Left cardiac atrium (tissue), 4 donors: ENCODE results near the gene TTC7B. TPM values are rescaled to one million over a fixed set of nuclear protein-coding genes. Genes with fewer than 3 reads are reported as not detected.

ENCODE experiments used
- ATAC-seq, 2 donors: fragments of 200-7000 bp; cut with Tn5 transposase; one replicate each; pipeline ENCODE4 v1.9.1; 2020; ENCODE audit warnings: mild to moderate bottlenecking in 2 of 2, moderate library complexity in 2 of 2
- DNase-seq: peaks from one replicate; pipeline ENCODE4 v3.0.0-alpha.2; 2020
- intact Hi-C, 2 donors: fragments of 100-400 bp; cut with DNase I; formaldehyde crosslinking; loops; one replicate each; pipeline versions ENCODE4 v1.14.1 to v1.15.1; 2022 to 2023
- total RNA-seq, 2 donors: library from RNA; stranded (reverse); fragmentation: NEBNext Ultra II Directional; extraction: Animal tissue kit (Norgen Biotek cat#: 25700); gene quantifications; one replicate each; pipeline ENCODE4 v1.2.1, GENCODE V29; 2021
- donor health status: DM: no; HTN: yes; CAD: no.
- donor health status: DM: no; HTN: yes; CAD: no; lungs with severe emphysema.
- donor health status: DM: yes; HTN: yes; CAD: no.
- donor health status: Dilated cardiomyopathy.

The TTC7B gene
- total RNA-seq, 2 donors from 2014 or later, result 61.9 to 76.5 TPM

DNA sequence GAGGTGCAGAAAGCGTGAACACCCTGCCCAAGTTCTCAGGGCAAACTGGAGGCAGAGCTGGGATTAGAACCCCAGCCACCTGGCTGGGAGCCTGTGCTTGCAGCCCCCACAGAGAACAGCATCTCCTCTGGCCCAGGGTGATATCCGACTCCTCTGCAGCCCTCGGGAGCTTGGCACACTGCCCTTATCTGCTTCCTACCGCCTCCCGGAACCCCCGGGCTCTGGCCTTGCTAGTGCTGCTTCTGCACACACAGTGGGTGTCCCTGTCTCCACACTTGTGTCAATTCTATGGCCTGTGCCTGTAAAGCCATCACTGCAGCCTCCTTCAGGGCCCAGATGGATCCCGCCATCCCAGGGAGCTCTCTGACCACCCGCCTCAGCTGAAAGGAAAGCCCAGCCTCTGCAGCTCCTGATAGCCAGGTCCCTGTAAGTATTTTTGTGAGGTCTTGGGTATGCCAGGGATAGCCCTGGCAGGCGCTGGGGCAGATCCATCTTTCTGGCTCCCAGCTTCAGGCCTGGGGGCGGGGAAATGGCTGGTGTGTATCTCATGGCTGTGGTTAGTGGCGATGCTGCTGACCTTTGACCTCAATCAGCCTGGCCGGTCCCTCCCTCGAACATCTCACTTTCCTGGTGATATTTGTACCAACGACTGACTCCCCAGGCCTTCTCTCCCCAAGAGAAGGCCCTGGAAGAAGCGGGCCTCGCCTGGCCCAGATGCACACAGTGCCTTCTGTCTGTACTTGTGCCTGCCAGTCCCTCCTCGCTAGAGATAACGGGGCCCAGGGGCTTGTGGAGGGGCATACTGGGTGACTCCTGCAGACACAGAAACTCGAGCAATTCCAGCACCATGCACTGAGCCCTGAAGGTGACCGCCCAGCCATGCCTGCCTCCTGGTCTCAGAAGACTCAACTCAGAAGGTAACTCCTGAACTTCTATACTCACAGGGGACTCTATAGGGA, 235.6 kb downstream of the TTC7B start:
- ATAC-seq (no peak), DNase-seq (no peak)
- intact Hi-C loops, result no loop called here

DNA sequence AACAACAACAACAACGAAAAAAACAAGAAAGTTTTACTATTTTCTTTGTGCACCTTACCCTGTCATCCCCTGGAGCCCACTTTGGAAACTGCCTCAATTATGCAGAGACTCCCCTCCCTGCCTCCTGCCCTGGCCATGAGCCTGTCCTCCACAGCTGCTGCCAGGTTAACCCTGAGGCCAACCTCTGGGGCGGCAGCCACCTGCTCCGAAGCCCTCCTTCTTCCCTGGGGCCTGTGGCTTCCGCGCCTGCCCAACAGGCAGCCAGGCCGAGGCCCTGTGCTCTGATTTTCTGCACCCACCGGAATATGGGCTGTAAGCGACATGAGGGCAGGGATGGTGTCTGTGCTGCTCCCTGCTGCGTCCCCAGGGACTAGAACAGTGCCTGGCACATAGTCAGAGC, 236.4 kb downstream of the TTC7B start:
- intact Hi-C loops, result no loop called here
- no peak for DNase-seq
- ATAC-seq, result no peak

- DNase-seq, result no peak
- ATAC-seq, result no peak
- intact Hi-C loops, result no loop called here
Measured at GRCh38 chr14:90579088-90579487, 237.1 kb downstream of the TTC7B start.

- intact Hi-C loops, result no loop called here
- peak; percentile 71 for DNase-seq
- peak; percentile 30 to 65 for ATAC-seq
Measured at GRCh38 chr14:90578283-90578985, 237.8 kb downstream of the TTC7B start.

DNA sequence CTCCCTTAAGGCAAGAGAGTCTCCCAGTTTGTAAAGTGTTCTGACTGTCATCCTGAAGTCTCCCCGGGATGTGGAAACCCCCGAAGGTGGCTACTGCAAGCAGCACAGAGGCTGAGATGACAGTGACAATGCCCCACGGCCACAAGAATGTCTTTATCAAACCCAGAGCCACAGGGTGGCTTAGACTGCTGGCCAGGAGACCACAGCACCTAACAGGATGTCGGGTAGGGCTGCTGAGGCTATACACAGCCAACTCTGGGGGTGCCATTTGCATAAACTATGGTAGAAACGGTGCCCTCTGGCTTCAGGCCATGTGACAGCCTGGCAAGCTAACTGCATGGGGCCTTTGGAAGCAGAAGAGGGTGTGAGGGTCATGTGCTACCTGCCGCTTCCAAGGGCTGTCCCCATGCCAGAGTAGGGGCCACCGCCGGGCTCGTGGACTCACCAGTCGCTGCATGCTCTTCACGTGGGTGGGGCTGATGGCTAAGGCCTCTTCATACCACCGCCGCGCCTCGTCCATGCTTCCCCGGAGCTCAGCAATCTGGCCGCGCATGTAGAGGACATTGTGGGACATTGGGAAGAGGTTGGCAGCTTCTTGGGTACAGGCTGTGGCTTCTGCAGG, 238.5 kb downstream of the TTC7B start:
- peak; percentile 52 for DNase-seq
- intact Hi-C loops, result no loop called here
- ATAC-seq, result peak; percentile 10 to 25

DNA sequence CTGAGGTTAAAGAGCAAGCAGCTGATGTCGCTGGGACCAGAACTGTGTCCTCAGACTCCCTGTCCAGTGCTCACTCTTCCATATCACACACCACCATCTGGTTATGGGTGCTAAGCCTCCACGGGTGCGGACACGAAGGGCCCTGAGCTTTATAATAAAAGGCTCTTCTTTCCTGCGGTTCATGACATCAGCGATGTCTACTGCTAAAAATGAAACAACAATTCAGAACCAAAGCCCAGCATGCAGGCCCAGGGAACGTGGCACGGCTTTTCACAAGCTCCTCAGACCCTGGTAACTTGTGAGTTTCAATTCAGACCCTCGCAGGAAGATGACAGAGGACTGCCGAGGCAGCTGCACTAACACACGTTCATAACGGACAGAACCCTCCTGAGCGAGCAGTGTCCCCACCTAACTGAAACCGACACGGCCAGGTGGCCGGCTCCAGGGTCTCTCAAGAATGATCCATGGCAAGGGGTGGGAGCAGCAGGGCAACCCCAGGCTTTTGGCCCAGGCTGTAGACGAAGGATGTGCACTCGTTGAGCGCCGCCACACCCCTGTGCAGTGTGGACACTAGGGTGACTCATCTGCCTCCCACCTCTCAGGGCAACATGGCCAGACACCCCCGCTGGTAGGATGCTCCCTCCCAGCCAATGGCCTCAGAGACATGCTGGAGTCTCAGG, 239.1 kb downstream of the TTC7B start:
- ATAC-seq, result no peak
- no peak for DNase-seq

DNA sequence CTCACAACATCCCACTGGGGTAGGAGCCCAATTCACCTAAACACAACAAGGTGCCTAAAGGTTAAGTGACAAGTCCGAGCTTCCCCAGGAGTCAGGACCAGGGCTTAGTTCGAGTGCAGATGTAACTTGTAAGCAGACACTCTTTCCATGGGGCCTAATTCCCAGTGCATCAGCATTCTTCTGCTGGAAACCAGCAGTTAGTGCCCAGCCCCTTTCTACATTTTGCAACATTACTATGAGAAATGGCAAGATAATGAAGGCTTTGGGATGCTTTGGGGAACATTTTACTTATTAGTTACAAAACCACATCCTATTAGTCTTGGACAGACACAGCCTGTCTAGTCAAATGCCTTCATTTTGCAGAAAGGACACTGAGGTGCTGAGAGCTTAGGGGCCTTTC, 239.6 kb downstream of the TTC7B start:
- DNase-seq (no peak), ATAC-seq (no peak)
- intact Hi-C loops, result no loop called here

More for the DNA sequence above, 239.1 kb downstream of the TTC7B start:
- intact Hi-C loops, result no loop called here

GRCh38 chr14:90575781-90576180, 240.4 kb downstream of the TTC7B start:
- intact Hi-C loops, result no loop called here
- no peak for ATAC-seq
- no peak for DNase-seq

DNA sequence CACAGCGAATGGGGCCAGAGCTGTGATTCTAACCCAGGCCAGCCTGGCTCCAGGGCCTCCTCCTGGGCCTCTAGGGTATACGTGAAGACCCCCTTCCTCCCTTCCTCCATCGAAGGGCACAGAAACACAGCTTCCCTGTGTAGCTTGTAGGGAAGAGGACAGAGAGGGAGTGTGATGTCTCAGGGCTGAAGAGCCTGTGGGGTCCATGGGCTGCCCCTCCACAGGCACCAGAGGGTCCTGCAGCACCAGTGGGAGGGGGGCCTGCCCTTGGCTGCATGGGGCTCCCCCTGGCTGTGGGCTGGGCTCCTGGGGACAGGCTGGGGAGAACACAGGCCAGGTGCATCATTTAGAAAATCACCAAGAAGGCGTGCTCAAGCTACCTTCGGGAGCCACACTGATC, 240.9 kb downstream of the TTC7B start:
- no peak for ATAC-seq
- intact Hi-C loops, result no loop called here
- DNase-seq, result no peak

DNA sequence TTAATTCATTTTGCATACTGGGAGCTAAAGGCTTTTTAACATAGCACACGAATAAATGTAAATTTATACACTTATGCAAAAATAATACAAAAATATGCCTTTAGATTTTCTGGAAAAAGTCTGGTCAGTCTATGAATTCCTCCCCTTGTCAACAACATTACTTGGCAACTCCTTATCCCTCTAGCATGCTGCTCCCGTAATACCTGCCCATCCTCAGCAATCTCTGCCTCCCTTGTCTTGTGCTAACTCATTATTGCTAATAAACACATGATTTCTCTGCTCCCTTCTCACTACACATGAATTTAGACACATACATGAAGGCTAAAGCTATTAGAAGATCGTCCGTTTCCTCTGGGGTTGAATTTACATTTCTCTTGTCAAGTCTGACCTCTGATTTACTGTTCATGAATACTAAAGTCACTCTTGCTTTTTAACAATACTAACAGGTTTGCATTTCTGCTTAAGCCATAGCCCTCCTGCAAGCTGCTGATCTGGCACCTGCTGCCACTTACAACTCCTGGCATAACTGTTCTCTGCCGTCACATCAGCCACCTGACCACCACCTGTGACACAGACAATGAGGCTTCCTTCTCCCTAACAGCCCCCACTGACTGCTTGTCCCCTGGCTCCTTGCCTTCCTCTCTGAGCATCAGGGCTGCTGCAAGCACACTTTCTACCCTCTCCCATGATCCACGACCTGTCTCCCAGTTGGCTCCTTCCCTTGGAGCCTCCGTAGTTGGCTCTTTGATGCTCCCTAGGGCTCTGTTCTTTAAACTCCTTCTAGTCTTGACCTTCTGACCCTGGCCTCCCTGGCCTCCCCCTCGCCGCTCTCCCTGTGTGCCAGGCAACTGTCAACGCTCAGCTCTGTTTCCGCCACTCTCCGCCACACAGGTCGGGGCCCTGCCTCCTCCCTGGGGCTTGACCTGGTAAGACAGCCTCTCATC, 241.8 kb downstream of the TTC7B start:
- DNase-seq (peak; percentile 54), ATAC-seq (peak; percentile 55 to 84)
- intact Hi-C loops, result no loop called here

DNA sequence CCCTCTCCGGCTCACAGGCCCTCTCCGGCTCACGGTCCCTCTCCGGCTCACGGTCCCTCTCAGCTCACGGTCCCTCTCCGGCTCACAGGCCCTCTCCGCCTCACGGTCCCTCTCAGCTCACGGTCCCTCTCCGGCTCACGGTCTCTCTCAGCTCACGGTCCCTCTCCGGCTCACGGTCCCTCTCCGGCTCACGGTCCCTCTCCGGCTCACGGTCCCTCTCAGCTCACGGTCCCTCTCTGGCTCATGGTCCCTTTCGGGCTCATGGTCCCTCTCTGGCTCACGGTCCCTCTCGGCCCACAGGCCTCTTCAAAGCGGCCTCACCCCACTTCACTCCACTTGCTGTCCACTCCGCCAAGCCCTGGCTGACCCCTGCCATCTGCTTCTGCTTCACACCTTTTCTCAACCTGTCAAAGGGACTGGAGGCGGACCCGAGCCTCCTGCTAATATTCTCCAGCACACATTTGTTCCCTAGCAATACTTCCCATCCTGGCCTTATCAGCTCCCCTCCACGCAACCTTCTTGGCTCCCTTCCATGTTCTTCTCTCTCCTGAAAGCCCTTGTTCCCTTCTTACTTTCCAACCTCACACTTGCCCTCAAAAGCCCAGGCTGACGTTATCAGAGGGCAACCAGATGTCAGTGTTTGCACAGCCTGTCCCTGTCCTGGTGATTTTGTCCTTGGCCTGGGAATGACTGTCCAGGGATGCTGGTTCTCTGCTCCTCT, 242.7 kb downstream of the TTC7B start:
- ATAC-seq (peak in 1 of 2 donors; percentile 52), DNase-seq (no peak)
- intact Hi-C loops, result no loop called here

DNA sequence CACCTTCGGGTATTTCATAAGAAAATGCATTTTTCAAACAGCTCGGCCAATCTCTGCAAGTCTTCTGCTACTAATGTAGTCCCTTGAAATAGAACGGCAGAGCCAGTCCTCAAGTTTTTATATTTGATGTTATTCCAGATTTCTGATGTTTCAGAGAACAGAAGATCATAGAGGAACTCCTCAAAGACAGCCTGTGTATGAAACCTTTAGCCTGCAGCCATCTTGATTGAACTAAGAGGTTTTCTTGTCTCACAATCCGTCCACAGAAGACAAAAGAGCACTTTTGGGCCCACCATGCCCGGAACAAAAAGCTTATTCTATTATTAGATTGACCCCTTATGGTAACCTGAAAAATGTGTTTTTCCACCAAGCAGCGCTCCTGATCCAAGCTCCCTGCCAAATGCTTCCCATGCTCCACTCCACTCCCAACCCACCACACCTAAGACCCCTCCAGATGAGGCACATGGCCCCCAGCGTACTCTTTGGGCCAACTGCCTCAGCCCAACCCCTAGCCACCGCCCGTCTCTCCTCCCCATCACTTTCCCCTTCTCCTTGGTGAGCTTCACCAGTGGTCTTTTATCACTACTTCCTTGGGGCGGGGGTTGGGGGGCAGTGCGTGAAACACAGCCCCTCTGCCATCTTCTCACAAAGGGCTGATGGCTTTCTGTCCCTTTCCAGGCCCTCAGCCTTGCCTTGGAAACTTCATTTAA, 243.6 kb downstream of the TTC7B start:
- DNase-seq (no peak), ATAC-seq (no peak)
- intact Hi-C loops, result no loop called here

DNA sequence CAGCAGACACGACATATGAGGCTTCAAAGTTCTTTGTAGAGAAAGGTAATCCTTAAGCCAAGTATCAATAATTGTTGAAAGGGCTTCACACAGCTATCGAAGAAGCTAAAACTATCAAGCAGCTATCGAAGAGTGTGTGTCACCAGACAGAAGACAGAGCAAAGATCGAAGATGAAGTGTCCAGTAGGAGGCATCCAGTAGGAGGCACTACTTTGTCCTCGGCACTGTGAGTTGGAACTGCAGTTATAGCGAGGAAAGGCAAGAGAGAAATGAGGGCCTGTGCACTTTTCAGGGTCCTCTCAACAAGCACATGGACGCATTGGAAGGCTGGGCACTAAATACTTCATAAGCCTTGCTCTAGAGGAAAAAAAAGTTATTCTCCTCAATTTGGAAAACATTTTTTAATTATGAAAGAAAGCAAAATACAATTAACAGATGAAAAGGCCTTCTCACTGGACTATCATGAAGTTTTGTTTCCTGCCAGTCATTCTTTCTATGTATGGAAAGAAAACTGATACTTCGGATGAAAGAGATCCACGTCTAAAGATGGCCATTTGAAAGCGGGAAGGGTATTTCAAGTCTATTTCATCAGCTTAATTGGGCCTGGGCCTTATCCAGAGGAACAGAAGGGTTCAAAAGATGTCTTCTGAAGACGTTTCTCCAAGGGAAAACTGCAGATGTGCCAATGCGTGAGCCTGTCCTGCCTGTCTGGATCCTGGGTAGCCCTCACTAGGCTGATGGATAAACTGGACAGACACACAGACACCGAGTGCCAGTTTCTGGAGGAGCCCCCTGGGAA, 244.9 kb downstream of the TTC7B start:
- ATAC-seq (no peak), DNase-seq (no peak)
- intact Hi-C loops, result no loop called here

DNA sequence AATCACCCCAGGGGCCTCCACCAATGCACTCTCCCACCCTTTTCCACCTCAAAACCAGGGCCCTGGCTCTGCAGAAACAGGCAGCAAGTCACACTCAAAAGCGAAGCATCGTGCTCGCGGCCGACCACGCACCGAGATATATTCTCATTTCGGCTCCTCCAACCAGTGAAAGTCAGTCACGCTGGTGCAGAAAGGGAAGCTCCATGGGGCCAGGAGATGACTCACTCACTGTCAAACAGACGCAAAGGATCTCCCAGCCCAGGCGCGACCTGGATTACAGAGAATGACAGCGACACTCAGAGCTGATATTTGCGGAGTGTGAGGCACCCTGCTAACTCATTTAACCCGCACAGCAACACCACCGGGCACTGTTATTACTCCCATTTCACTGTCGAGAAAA, 245.8 kb downstream of the TTC7B start:
- intact Hi-C loops, result no loop called here
- DNase-seq (no peak), ATAC-seq (no peak)

- intact Hi-C loops, result no loop called here
- no peak for ATAC-seq
- no peak for DNase-seq
Measured at GRCh38 chr14:90569606-90570387, 246.4 kb downstream of the TTC7B start.

GRCh38 chr14:90569201-90569600, 247.0 kb downstream of the TTC7B start:
- intact Hi-C loops, result no loop called here
- no peak for ATAC-seq
- DNase-seq, result no peak
